K562 (cell line): Measurements from ENCODE around the gene PAEP. TPM values are rescaled to one million over a fixed set of nuclear protein-coding genes. Genes with fewer than 3 reads are reported as not detected.

Experiments used
- ATAC-seq: fragments of 200-7000 bp; cut with Tn5 transposase; 3 replicates; pipeline ENCODE4 v1.9.1; 2020; ENCODE audit warnings: moderate library complexity
- BruUV-seq: library from RNA; stranded (reverse); fragments of 400-500 nt; replicated peaks from 2 replicates; lab custom pipeline; 2021; lab: Mats Ljungman, UMichigan
- CTCF ChIA-PET: fragments of 300-600 bp; formaldehyde crosslinking; extraction: SDS; loops from one replicate; lab custom pipeline; 2021; ENCODE audit warnings: low intra/inter-chr PET ratio; lab: Yijun Ruan, JAX
- POLR2A ChIA-PET: fragments of 300-600, 350-650 bp; sonication (Branson Sonifier 250); formaldehyde crosslinking; extraction: SDS; loops from one replicate; lab custom pipeline; 2021; ENCODE audit warnings: antibody characterized with exemption, inconsistent platforms; lab: Yijun Ruan, JAX
- DNase-seq, 4 experiments: peaks; one replicate each; pipeline versions ENCODE4 v3.0.0 to v3.0.0-alpha.2; 2011 to 2018; ENCODE audit warnings: low spot score in 3 of 4, mixed read lengths in 3 of 4; ENCODE audit errors: extremely low read depth in 1 of 4
- FAIRE-seq: peaks from 2 replicates; lab custom pipeline; 2011; peaks lifted over from hg19 to GRCh38; lab: Jason Lieb, UNC
- H2AFZ ChIP-seq: 2 replicates; pipeline ENCODE4 v1.6.0; 2011; ENCODE audit warnings: low read depth, low read length, control low read depth, inconsistent platforms
- H3K27ac ChIP-seq: fragments of 200-600 bp; 3 replicates; pipeline ENCODE4 v1.8.0; 2011; ENCODE audit warnings: low read depth, mild to moderate bottlenecking, control low read depth, inconsistent platforms, low read length, moderate library complexity, mixed read lengths; ENCODE audit errors: extremely low read depth
- H3K27me3 ChIP-seq, 2 experiments: fragments of 300-600 bp in 1 of 2; 2 replicates in 1 of 2; 3 replicates in 1 of 2; pipeline versions ENCODE4 v1.6.0 to v1.8.0; 2011; ENCODE audit warnings: inconsistent platforms in 2 of 2, low read length in 2 of 2, mild to moderate bottlenecking in 1 of 2, mixed read lengths in 1 of 2, moderate library complexity in 1 of 2; ENCODE audit not compliant: control insufficient read depth in 2 of 2, insufficient read depth in 2 of 2
- H3K36me3 ChIP-seq: fragments of 300-600 bp; 3 replicates; pipeline ENCODE4 v1.8.0; 2011; ENCODE audit warnings: mild to moderate bottlenecking, low read length, inconsistent platforms; ENCODE audit not compliant: control insufficient read depth, insufficient read depth
- H3K4me1 ChIP-seq, 2 experiments: fragments of 200-600 bp in 1 of 2; replicated peaks in 1 of 2; 2 replicates in 1 of 2; 3 replicates in 1 of 2; pipeline versions ENCODE4 v1.5.1 to v1.8.0; 2011; ENCODE audit warnings: inconsistent platforms in 2 of 2, low read length in 2 of 2, mild to moderate bottlenecking in 1 of 2, mixed read lengths in 1 of 2, moderate library complexity in 1 of 2; ENCODE audit not compliant: control insufficient read depth in 2 of 2, insufficient read depth in 2 of 2
- H3K4me2 ChIP-seq: 2 replicates; pipeline ENCODE4 v1.6.1; 2011; ENCODE audit warnings: low read length, control low read depth, inconsistent platforms, mixed read lengths; ENCODE audit not compliant: insufficient read depth
- H3K4me3 ChIP-seq: fragments of 200-600 bp; sonication (generic), shearing (Covaris generic); 2 replicates; pipeline ENCODE4 v1.5.1; 2016; ENCODE audit warnings: control low read depth, inconsistent platforms
- H3K79me2 ChIP-seq: fragments of 200-600 bp; 3 replicates; pipeline ENCODE4 v1.8.0; 2011; ENCODE audit warnings: low read length, inconsistent platforms; ENCODE audit not compliant: control insufficient read depth, insufficient read depth
- H3K9ac ChIP-seq, 2 experiments: 2 replicates each; pipeline versions ENCODE4 v1.6.0 to v1.6.1; 2011; ENCODE audit warnings: low read depth in 2 of 2, low read length in 2 of 2, control low read depth in 1 of 2, inconsistent platforms in 1 of 2, mild to moderate bottlenecking in 1 of 2, mixed read lengths in 1 of 2; ENCODE audit not compliant: insufficient read depth in 1 of 2
- H3K9me1 ChIP-seq: one replicate; pipeline ENCODE4 v1.6.0; 2011; ENCODE audit warnings: inconsistent platforms, mild to moderate bottlenecking, low read length, moderate library complexity; ENCODE audit not compliant: control insufficient read depth, insufficient read depth
- H3K9me3 ChIP-seq: replicated peaks from 2 replicates; pipeline ENCODE4 v1.5.1; 2011; ENCODE audit warnings: low read depth, low read length, inconsistent platforms; ENCODE audit not compliant: control insufficient read depth, insufficient read depth
- H4K20me1 ChIP-seq: replicated peaks from 2 replicates; pipeline ENCODE4 v1.6.1; 2011; ENCODE audit warnings: low read length, inconsistent platforms, mixed read lengths; ENCODE audit not compliant: control insufficient read depth, insufficient read depth
- ATF2 ChIP-seq: sonication (generic); formaldehyde crosslinking; IDR thresholded peaks from 2 replicates; pipeline ENCODE4 v1.8.1; 2022; ENCODE audit warnings: missing genetic modification reagents
- BRCA1 ChIP-seq, 2 experiments: fragments of 450-650 bp in 1 of 2; sonication (generic) in 1 of 2; formaldehyde crosslinking in 1 of 2; IDR thresholded peaks; 2 replicates each; pipeline versions ENCODE4 v1.5.0 to v1.6.1; 2017 to 2020; ENCODE audit warnings: mild to moderate bottlenecking in 1 of 2, missing genetic modification reagents in 1 of 2
- CHCHD3 ChIP-seq: fragments of 250-450 bp; sonication (Bioruptor Pico); IDR thresholded peaks from 2 replicates; pipeline ENCODE4 v2.1.2; 2022; ENCODE audit warnings: mild to moderate bottlenecking
- GATA2 ChIP-seq: sonication (generic); formaldehyde crosslinking; IDR thresholded peaks from 2 replicates; pipeline ENCODE4 v1.4.0; 2020; ENCODE audit warnings: mild to moderate bottlenecking, missing genetic modification reagents
- IRF1 ChIP-seq: sonication (generic); formaldehyde crosslinking; IDR thresholded peaks from 2 replicates; pipeline ENCODE4 v1.8.0; 2022; ENCODE audit warnings: missing genetic modification reagents, mild to moderate bottlenecking, borderline replicate concordance
- MCM7 ChIP-seq, 2 experiments: fragments of 450-650 bp; IDR thresholded peaks; 2 replicates each; pipeline ENCODE4 v1.6.1; 2016 to 2018
- OTX1 ChIP-seq: fragments of 450-650 bp; formaldehyde crosslinking; IDR thresholded peaks from 2 replicates; pipeline ENCODE4 v1.4.0; 2022; ENCODE audit warnings: mild to moderate bottlenecking
- ZBED1 ChIP-seq: IDR thresholded peaks from 2 replicates; pipeline ENCODE4 v1.6.1; 2014
- ZNF444 ChIP-seq: fragments of 250-450 bp; sonication (Bioruptor Pico); IDR thresholded peaks from 2 replicates; pipeline ENCODE4 v1.4.0; 2020; ENCODE audit warnings: mild to moderate bottlenecking, moderate library complexity
- ZNF512 ChIP-seq: IDR thresholded peaks from 2 replicates; pipeline ENCODE4 v1.6.1; 2016; ENCODE audit warnings: missing genetic modification characterization, missing compliant biosample characterization
- WGBS: fragments of 100-300 bp; shearing (Covaris generic); methylation state at CpG from one replicate; pipeline ENCODE4 v1.1.6; 2016; ENCODE audit warnings: low coverage, mixed read lengths; ENCODE audit not compliant: insufficient coverage; ENCODE audit errors: missing lambda C conversion rate; 5-methylcytosine and 5-hydroxymethylcytosine counted together
- in situ Hi-C: fragments of 300-500 bp; cut with MboI; formaldehyde crosslinking; loops from 4 replicates; pipeline ENCODE4 v1.15.0; 2018; ENCODE audit warnings: inconsistent platforms, mixed read lengths
- intact Hi-C: fragments of 100-400 bp; cut with micrococcal nuclease; formaldehyde crosslinking; loops from 2 replicates; pipeline ENCODE4 v1.14.2; 2022
- polyA plus RNA-seq, 8 experiments: library from polyadenylated mRNA; depleted of rRNA in 4 of 8; stranded (reverse) in 5 of 8; unstranded in 3 of 8; fragments of >200 nt; fragmentation: Nextera tagmentation in 2 of 8; fragmentation: Illumina TruSeq in 1 of 8; extraction: Ambion mirVana in 2 of 8; extraction: Trizol in 1 of 8; gene quantifications; 2 replicates each; pipeline versions ENCODE4 v1.2.1 to v1.2.3, GENCODE V29; 2011 to 2014; ENCODE audit warnings: inconsistent platforms in 1 of 8, missing spikeins in 1 of 8
- total RNA-seq, 7 experiments: library from RNA; depleted of rRNA in 6 of 7; stranded (reverse); fragments of >200 nt in 6 of 7; fragmentation: Illumina TruSeq in 2 of 7; extraction: Trizol in 2 of 7; gene quantifications; 2 replicates each; pipeline versions ENCODE4 v1.2.1 to v1.2.3, GENCODE V29; 2011 to 2021; ENCODE audit warnings: low replicate concordance in 1 of 7
- TF ChIP-seq, protein P1 (sequence below): sonication (generic); formaldehyde crosslinking; IDR thresholded peaks from 2 replicates; pipeline ENCODE4 v1.8.0; 2022; ENCODE audit warnings: mild to moderate bottlenecking, low read depth, missing genetic modification reagents
- TF ChIP-seq, protein P2 (sequence below): fragments of 250-450 bp; sonication (Bioruptor Pico); IDR thresholded peaks from 2 replicates; pipeline ENCODE4 v1.5.0; 2020; ENCODE audit warnings: mild to moderate bottlenecking, borderline replicate concordance

The PAEP gene
- total and polyA plus RNA-seq, 9 of the 15 experiments (the other 6 are each of a cell fraction or from before 2014, with no cell fraction given) = 0.22 to 4.5 (median 0.58) TPM

- no peak overlapping the region for H3K4me2 ChIP-seq
- in situ Hi-C loops = no loop called here
- H3K9me3 ChIP-seq = no peaks in the 10 kb centered on the region
- no peak overlapping the region for H3K4me3 ChIP-seq
- 0 out of 2 replicates have a peak, but pooled peaks cover 5% of the 10 kb centered on the region for H4K20me1 ChIP-seq
- ChIA-PET POLR2A (no interaction called here), CTCF (no interaction called here)
- FAIRE-seq (no peak), DNase-seq (no peak), ATAC-seq (no peak)
- BruUV-seq = no TSS peak
- no peak overlapping the region for H2AFZ ChIP-seq
- H3K9me1 ChIP-seq = no peaks in the 10 kb centered on the region
- peaks cover 7 to 55% of the 10 kb centered on the region in 2 experiments; a peak in 3 of 5 replicates for H3K27me3 ChIP-seq
- H3K79me2 ChIP-seq = no peaks in the 10 kb centered on the region
- intact Hi-C loops = no loop called here
- WGBS = 12% methylated on average over 17 of the region's 20 CpGs
- H3K36me3 ChIP-seq = no peaks in the 10 kb centered on the region
- TF ChIP-seq, protein P1, sequence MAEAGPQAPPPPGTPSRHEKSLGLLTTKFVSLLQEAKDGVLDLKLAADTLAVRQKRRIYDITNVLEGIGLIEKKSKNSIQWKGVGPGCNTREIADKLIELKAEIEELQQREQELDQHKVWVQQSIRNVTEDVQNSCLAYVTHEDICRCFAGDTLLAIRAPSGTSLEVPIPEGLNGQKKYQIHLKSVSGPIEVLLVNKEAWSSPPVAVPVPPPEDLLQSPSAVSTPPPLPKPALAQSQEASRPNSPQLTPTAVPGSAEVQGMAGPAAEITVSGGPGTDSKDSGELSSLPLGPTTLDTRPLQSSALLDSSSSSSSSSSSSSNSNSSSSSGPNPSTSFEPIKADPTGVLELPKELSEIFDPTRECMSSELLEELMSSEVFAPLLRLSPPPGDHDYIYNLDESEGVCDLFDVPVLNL = no peak
- no peak for TF ChIP-seq IRF1
- no peak for TF ChIP-seq ZBED1
- no peak for TF ChIP-seq ATF2 (CRISPR knock-in tag)
- no peak for TF ChIP-seq ZNF512 (tag)
- no peak for TF ChIP-seq OTX1 (CRISPR knock-in tag)
- TF ChIP-seq, protein P2, sequence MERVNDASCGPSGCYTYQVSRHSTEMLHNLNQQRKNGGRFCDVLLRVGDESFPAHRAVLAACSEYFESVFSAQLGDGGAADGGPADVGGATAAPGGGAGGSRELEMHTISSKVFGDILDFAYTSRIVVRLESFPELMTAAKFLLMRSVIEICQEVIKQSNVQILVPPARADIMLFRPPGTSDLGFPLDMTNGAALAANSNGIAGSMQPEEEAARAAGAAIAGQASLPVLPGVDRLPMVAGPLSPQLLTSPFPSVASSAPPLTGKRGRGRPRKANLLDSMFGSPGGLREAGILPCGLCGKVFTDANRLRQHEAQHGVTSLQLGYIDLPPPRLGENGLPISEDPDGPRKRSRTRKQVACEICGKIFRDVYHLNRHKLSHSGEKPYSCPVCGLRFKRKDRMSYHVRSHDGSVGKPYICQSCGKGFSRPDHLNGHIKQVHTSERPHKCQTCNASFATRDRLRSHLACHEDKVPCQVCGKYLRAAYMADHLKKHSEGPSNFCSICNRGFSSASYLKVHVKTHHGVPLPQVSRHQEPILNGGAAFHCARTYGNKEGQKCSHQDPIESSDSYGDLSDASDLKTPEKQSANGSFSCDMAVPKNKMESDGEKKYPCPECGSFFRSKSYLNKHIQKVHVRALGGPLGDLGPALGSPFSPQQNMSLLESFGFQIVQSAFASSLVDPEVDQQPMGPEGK (CRISPR knock-in tag) = no peak
- TF ChIP-seq CHCHD3 (CRISPR knock-in tag) = no peak
- TF ChIP-seq GATA2 (CRISPR knock-in tag) = no peak
- TF ChIP-seq MCM7 (IDR thresholded peaks at IDR 0.05) = no peak
- no peak for TF ChIP-seq BRCA1 (IDR thresholded peaks at IDR 0.05)
- TF ChIP-seq BRCA1 (CRISPR knock-in tag; IDR thresholded peaks at IDR 0.05) = no peak
- TF ChIP-seq ZNF444 = no peak
- H3K4me1 ChIP-seq = peaks cover 10 to 42% of the 10 kb centered on the region in 2 experiments; a peak in 2 of 5 replicates
- H3K27ac ChIP-seq = no peak overlapping the region
- no peak overlapping the region; a peak in 1 of 4 replicates for H3K9ac ChIP-seq
Observed at GRCh38 chr9:135588886-135589595, 27.5 kb downstream of the PAEP start.
